SK-N-MC (cell line): ENCODE data around the gene CEND1.

Source experiments
- EZH2 ChIP-seq: fragments of 200-600 bp; sonication (generic); IDR thresholded peaks from one replicate; pipeline ENCODE4 v1.6.1; 2017; ENCODE audit warnings: antibody characterized with exemption
- FOXP2 ChIP-seq: optimal IDR thresholded peaks from 2 replicates; pipeline ENCODE3; 2011; ENCODE audit warnings: mild to moderate bottlenecking, moderate library complexity; ENCODE audit not compliant: insufficient read depth; ENCODE audit errors: extremely low read length, control extremely low read depth
- POLR2AphosphoS5 ChIP-seq: IDR thresholded peaks from 2 replicates; pipeline ENCODE4 v1.6.1; 2012; ENCODE audit warnings: mild to moderate bottlenecking, low read depth, low read length, borderline replicate concordance

GRCh38 chr11:839280-839623, 49.4 kb upstream of the CEND1 start:
- no peak for TF ChIP-seq EZH2
- TF ChIP-seq POLR2AphosphoS5 = peak; percentile 71; the same call in 1 of the 2 replicates
- no peak for TF ChIP-seq FOXP2
